ENCODE results near the gene CHIA.

DNA sequence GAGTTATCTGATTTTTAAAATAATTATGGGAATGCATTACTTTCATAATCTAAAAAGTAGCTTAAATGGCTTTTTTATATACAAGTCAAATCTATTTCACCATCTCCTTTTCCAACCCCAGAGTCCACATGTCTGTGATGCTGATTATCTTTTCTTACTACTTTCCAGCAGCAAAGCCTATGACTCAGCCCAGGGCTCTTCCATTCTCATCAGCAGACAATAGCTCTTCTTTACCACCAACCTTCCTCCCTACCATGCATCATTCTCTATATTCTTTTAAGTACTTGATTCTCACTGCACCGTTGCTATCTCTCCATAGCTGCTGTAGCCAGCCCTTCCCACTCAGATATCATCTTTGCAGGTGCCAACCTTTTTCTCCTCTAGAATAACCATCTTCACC is 75.6 kb downstream of the CHIA start:
- TF ChIP-seq, protein P1, sequence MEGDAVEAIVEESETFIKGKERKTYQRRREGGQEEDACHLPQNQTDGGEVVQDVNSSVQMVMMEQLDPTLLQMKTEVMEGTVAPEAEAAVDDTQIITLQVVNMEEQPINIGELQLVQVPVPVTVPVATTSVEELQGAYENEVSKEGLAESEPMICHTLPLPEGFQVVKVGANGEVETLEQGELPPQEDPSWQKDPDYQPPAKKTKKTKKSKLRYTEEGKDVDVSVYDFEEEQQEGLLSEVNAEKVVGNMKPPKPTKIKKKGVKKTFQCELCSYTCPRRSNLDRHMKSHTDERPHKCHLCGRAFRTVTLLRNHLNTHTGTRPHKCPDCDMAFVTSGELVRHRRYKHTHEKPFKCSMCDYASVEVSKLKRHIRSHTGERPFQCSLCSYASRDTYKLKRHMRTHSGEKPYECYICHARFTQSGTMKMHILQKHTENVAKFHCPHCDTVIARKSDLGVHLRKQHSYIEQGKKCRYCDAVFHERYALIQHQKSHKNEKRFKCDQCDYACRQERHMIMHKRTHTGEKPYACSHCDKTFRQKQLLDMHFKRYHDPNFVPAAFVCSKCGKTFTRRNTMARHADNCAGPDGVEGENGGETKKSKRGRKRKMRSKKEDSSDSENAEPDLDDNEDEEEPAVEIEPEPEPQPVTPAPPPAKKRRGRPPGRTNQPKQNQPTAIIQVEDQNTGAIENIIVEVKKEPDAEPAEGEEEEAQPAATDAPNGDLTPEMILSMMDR (conservative IDR thresholded peaks at IDR 0.05; ENCODE audit: low read depth, low read length), result no peak
- TF ChIP-seq FOS (IDR thresholded peaks at IDR 0.05; ENCODE audit: low read depth, low read length), result no peak
